Stimulated activated naive CD8-positive, alpha-beta T cell treated with anti-CD3 and anti-CD28 coated beads, Interleukin-15, Interleukin-2, amounts not matched to agents 100 ng/mL and 50 ng/mL, for 24 hours (primary cell): ENCODE measurements around the gene TTLL9.

ENCODE experiments used
- H3K27ac Mint-ChIP-seq: one replicate; pipeline ENCODE4 v1.8.0; 2021; ENCODE audit warnings: mild to moderate bottlenecking, mixed read lengths
- H3K27me3 Mint-ChIP-seq: one replicate; pipeline ENCODE4 v1.8.0; 2021; ENCODE audit warnings: mixed read lengths
- H3K36me3 Mint-ChIP-seq: one replicate; pipeline ENCODE4 v1.8.0; 2021; ENCODE audit warnings: low read depth, mixed read lengths
- H3K4me1 Mint-ChIP-seq: one replicate; pipeline ENCODE4 v1.8.0; 2021; ENCODE audit warnings: low read depth, mixed read lengths
- H3K4me3 Mint-ChIP-seq: one replicate; pipeline ENCODE4 v1.8.0; 2021; ENCODE audit warnings: mild to moderate bottlenecking, mixed read lengths
- H3K9me3 Mint-ChIP-seq: one replicate; pipeline ENCODE4 v1.8.0; 2021; ENCODE audit warnings: mixed read lengths

Gene TTLL9

DNA sequence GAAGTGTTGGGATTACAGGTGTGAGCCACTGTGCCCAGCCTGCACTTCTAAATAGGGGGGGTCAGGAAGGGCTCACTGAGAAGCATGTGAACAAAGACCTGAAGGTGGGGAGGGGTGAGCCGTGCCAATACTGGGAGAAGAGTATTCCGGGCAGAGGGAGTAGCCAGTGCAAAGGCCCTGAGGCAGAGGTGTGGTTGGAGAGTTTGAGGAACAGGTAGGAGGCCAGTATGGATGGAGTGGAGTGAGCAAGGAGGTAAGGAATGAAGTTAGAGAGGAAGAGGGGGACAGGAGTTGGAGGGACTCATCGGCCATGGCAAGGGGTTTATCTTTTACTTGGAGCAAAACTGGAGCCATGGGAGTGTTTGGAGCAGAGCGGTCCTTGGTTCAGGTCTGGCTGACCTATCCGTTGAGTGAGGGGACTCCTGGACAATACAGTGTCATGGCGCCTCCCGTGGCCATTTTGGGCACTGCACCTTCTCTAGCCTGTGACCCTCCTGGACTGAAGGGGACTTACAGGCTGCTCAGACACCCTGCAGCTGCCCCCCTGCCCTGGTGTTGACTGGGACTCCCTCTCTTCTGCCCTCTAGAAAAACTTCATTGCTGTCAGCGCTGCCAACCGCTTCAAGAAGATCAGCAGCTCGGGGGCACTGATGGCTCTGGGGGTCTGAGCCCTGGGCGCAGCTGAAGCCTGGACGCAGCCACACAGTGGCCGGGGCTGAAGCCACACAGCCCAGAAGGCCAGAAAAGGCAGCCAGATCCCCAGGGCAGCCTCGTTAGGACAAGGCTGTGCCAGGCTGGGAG is 37.1 kb upstream of the TTLL9 start:
- H3K27ac Mint-ChIP-seq: no peak overlapping the region
- peaks cover 10% of the 10 kb centered on the region for H3K4me1 Mint-ChIP-seq
- H3K27me3 Mint-ChIP-seq: no peaks in the 10 kb centered on the region
- no peaks in the 10 kb centered on the region for H3K36me3 Mint-ChIP-seq
- H3K9me3 Mint-ChIP-seq: no peaks in the 10 kb centered on the region
- no peak overlapping the region for H3K4me3 Mint-ChIP-seq

DNA sequence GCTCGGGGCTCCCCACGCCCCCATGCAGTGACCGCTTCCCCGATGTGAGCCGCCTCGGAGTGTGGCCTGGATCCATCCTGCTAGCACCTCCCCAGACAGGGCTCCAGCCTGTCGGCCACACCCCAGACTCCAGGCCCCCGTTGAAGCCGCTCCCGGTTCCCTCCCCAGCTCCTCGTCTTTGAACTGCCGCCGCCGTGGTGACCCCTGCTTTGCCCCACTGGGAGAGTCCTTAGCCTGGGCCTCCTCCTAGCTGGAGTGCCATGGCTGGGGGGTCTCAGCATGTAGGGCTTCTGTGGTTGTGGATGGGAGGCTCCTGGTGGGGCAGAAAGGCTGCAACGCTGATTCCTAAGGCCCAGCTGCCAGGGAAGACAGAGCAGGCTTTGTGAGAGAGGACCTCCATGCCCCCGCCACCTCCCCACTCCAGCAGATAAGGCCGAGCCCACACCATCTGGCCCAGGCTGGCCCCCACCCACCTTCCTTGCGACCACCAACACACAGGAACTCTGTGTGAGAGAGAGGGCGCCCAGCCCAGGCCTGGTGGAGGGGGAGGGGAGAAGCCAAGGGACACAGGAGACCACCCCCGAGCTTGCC is 36.4 kb upstream of the TTLL9 start:
- H3K9me3 Mint-ChIP-seq: no peaks in the 10 kb centered on the region
- no peak overlapping the region for H3K4me3 Mint-ChIP-seq
- H3K36me3 Mint-ChIP-seq: no peaks in the 10 kb centered on the region
- H3K27ac Mint-ChIP-seq: no peak overlapping the region
- no peaks in the 10 kb centered on the region for H3K27me3 Mint-ChIP-seq
- peaks cover 10% of the 10 kb centered on the region for H3K4me1 Mint-ChIP-seq

DNA sequence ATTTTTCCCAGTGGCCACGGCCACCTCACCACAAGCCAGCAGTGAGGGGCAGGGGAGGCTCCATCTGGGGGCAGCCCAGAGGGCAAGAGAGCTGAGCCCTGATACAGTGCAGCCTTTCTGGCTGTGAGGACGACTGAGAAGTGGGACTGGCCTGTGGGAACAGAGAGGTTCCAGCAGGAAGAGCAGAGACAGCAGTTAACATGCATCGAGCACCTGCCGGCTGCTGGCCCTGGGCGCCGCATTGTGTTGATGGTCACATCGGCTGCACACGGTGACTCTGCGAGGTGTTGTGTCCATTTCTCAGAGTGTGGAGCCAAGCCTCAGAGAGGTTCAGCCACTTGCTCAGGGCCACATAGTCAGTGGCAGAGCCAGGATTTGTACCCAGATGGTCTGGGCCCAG is 34.9 kb upstream of the TTLL9 start:
- Mint-ChIP-seq H3K9me3 (no peaks in the 10 kb centered on the region), H3K27ac (no peak overlapping the region), H3K4me1 (peaks cover 10% of the 10 kb centered on the region), H3K4me3 (no peak overlapping the region), H3K36me3 (no peaks in the 10 kb centered on the region), H3K27me3 (no peaks in the 10 kb centered on the region)

DNA sequence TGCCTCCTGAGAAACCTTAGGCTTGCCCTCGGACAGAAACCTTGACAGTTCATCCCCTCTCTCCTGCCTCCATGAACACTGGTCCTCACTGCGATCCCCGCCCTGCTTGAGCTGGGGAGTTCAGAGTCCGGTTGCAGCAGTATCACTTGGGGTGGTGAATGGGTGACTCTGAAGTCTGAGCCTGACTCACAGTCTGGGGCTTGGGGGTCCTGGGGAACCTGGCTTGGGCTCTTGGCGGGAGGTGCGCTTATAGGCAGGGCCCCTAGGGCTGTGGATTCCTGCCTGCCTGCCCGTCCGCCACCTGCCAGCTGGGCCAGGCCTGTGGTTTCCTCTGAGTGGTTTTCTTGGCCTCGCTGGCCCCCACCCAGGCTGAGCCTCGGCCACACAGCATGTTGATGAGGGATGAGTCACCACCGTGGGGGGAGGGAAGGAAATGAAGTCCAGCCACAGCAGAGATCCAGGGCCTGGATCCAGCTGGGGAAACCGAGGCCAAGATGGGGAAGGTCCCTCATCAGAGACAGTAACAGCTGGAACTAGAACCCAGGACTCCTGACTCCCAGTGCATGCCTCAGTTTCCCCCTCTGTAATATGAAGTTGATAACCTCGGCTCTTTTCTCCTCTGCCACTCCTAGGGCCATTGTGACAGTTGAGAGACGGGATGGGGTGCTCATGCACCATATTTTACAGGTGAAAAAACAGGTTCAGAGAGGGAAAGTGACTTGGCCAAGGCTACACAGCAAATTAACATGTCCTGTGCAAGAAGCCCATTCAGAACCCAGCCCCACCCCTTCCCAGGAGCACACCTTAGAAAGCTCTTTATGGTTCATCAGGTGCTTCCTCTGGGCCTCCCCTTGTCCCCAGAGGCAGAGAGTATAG is 34.2 kb upstream of the TTLL9 start:
- Mint-ChIP-seq H3K36me3 (no peaks in the 10 kb centered on the region), H3K4me1 (peaks cover 10% of the 10 kb centered on the region), H3K27me3 (no peaks in the 10 kb centered on the region), H3K9me3 (no peaks in the 10 kb centered on the region), H3K4me3 (no peak overlapping the region), H3K27ac (no peak overlapping the region)

DNA sequence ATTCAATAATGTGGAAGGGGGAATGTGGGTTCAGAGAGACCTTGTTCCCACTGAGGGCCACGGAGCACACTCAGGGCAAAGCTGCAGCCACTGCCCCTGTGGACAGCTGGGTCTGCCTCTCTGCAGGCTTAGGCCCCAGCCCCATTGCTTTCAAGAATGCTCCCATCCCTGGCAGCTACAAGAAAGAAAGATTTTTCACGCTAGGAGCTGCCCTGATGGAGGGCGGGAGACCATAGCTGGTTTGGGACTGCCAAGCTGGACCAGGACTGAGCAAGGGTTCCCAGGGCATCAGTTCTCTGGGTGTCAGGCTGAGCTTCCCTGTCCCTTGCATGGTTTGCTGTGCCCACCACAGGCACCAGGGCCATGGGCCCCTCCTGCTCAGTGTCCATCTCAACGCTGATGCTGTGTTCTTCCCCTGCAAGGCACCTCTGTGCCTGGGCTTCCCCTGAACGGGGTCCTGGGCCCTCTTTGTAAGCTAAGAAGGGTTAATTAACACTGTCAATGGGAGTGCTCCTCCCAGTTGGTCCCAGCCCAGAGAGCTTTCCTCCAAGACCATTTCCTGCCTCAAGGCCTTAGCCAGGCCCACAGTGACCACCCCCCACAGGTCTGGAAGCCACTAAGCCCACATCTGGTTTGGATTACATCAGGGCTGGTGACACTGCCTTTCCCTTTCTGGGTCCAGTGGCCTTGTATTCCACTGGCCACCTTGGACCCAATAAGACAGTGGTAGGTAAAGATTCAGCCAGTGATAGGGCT is 33.4 kb upstream of the TTLL9 start:
- no peaks in the 10 kb centered on the region for H3K27me3 Mint-ChIP-seq
- H3K4me3 Mint-ChIP-seq: no peak overlapping the region
- H3K36me3 Mint-ChIP-seq: no peaks in the 10 kb centered on the region
- no peaks in the 10 kb centered on the region for H3K9me3 Mint-ChIP-seq
- H3K27ac Mint-ChIP-seq: no peak overlapping the region
- peaks cover 10% of the 10 kb centered on the region for H3K4me1 Mint-ChIP-seq

DNA sequence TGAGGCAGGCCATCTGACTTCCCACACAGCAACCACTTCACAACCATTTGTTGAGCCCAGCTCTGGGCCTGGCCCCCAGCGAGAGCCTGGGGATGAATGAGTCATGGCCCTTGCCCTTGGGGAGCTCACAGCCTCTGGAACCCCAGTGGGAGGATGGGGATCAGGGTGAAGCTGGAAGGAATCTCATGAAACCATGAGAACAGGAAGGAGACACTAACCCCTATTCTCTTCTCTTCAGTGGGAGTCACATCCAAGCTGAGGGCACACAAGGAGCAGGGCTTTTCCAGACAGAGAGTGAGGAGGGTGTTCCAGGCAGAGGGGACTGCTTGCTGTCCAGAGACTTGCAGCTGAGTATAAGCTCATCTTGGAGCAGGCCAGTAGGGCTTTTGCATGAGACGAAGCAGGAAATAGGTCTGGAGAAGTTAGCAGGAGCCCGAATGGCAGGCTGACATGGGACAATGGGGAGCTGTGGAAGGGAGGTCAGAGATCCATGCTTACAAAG is 32.5 kb upstream of the TTLL9 start:
- H3K4me3 Mint-ChIP-seq: no peak overlapping the region
- no peaks in the 10 kb centered on the region for H3K27me3 Mint-ChIP-seq
- H3K36me3 Mint-ChIP-seq: no peaks in the 10 kb centered on the region
- H3K4me1 Mint-ChIP-seq: peaks cover 10% of the 10 kb centered on the region
- H3K27ac Mint-ChIP-seq: no peak overlapping the region
- no peaks in the 10 kb centered on the region for H3K9me3 Mint-ChIP-seq

DNA sequence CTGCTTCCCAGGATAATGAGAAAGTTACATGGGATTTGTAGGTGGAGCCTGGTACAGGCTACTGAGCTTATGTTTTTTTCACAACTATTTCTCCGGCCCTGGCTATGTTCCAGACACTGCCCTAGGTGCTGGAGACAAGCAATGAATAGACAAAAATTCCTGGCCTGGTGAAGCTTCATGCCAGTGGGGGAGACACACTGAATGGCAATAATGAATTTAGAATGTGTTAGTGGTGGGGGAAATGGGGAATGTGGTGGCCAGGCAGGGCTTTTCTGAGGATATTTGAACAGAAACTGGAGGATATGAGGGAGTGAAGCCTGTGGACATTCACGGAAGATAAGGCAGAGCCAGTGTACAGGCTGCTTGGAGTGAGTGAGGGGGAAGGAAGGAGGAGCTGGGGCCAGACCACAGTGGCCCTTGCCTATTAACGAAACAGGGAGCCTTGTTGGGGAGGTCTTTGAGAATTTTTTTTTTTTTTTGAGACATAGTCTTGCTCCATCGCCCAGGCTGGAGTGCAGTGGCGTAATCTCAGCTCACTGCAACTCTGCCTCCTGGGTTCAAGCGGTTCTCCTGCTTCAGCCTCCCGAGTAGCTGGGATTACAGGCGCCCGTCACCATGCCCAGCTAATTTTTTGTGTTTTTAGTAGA is 31.7 kb upstream of the TTLL9 start:
- Mint-ChIP-seq H3K4me3 (no peak overlapping the region), H3K27ac (no peak overlapping the region), H3K36me3 (no peaks in the 10 kb centered on the region), H3K27me3 (no peaks in the 10 kb centered on the region), H3K4me1 (peaks cover 10% of the 10 kb centered on the region), H3K9me3 (no peaks in the 10 kb centered on the region)

DNA sequence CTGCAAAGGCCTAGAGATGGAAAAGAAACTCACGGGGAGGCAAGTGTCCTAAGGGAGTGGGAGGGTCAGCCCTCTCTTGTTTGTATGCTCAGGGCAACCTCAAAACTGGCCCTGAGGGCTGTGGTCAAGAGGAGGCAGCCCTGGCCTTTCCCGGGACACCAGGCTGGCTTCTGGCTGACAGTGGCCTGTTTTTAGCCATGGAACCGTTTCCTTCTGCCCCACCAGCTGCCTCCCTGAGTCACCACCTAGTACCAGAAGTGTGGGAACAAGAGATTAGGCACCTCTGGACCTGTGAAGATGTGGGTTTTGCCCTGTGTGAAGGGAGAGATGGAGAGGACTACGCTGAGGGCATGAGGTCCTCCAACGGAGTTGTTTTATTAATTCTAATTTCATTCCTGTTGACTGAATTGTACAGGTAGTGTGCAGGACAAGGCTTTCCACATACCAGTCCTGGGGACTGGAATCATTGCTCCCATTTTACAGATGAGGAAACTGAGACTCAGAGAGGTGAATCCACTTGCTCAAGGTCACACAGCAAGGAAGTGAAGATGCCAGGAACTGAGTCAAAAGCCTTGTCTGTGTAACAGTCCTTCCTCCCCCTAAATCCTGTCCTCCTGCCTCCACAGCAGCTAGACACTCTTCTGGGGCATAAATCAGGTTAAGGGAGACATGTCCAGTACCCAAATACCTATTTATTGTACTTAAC is 30.5 kb upstream of the TTLL9 start:
- no peak overlapping the region for H3K27ac Mint-ChIP-seq
- H3K9me3 Mint-ChIP-seq: no peaks in the 10 kb centered on the region
- peaks cover 10% of the 10 kb centered on the region for H3K4me1 Mint-ChIP-seq
- no peak overlapping the region for H3K4me3 Mint-ChIP-seq
- no peaks in the 10 kb centered on the region for H3K36me3 Mint-ChIP-seq
- H3K27me3 Mint-ChIP-seq: no peaks in the 10 kb centered on the region

DNA sequence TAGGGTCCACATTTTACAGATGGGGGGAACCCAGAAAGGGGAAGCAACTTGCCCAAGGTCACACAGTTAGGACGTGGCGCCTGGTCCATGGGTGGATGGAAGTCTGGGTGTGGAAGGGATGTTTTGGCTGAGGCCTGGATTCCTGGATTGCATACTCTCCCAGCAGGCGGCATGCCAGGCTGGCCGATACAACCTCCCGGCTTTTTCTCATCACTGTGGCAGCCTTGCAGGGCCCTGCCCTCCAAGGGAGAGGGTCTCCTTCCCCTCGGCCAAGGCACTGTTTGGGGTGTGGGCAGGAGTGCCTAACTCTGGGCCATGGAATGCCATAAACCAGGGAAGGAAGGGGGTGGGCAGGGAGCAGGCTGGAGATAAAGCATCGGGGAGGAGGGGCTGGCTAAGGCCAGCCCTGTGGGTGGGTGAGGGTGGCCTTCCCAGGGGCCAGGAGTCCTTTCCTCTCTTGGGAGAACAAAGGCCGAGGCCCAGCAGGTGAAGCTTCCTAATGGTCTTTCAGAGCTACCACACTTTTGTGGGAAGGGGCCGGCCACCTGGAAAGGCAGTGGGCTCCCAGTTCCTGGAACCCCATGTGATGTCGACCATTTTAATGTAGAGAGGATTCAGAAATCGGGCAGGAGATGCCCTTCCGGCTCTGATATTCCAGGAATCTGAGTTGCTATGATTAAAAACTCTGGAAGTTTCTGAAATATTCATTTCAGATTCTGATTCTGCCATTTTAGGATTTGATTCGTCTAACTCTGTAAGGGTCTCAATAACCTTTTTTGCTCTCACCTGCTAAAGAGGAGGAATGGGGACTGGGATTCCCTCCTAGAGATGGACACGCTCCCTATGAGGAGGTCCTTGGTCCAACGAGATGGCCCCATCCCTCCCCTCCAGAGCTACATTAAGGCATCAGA is 29.3 kb upstream of the TTLL9 start:
- Mint-ChIP-seq H3K27ac (no peak overlapping the region), H3K4me1 (peaks cover 5% of the 10 kb centered on the region), H3K4me3 (no peak overlapping the region), H3K36me3 (no peaks in the 10 kb centered on the region), H3K9me3 (no peaks in the 10 kb centered on the region), H3K27me3 (no peaks in the 10 kb centered on the region)

DNA sequence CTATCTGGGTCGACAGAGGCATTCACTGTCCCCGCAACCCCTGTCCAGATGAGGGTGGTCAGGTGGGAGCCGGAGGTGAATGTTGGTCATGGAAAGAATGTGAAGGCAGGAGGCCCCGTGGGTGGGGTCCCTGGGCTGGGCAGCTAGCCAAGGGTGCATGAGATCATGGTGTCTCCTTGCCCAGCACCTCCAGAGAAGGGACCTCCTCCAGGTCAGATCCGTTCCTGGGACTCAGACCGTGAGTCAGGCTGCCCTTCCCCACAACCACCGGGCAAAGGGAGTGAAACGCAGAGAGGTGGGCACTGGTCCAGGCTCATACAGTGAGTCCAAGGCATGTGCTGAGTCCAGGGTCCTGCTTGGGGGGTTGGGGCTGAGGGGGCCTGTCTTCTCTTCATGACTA is 28.5 kb upstream of the TTLL9 start:
- H3K9me3 Mint-ChIP-seq: no peaks in the 10 kb centered on the region
- no peak overlapping the region for H3K27ac Mint-ChIP-seq
- H3K36me3 Mint-ChIP-seq: no peaks in the 10 kb centered on the region
- no peak overlapping the region for H3K4me3 Mint-ChIP-seq
- no peaks in the 10 kb centered on the region for H3K4me1 Mint-ChIP-seq
- no peaks in the 10 kb centered on the region for H3K27me3 Mint-ChIP-seq

DNA sequence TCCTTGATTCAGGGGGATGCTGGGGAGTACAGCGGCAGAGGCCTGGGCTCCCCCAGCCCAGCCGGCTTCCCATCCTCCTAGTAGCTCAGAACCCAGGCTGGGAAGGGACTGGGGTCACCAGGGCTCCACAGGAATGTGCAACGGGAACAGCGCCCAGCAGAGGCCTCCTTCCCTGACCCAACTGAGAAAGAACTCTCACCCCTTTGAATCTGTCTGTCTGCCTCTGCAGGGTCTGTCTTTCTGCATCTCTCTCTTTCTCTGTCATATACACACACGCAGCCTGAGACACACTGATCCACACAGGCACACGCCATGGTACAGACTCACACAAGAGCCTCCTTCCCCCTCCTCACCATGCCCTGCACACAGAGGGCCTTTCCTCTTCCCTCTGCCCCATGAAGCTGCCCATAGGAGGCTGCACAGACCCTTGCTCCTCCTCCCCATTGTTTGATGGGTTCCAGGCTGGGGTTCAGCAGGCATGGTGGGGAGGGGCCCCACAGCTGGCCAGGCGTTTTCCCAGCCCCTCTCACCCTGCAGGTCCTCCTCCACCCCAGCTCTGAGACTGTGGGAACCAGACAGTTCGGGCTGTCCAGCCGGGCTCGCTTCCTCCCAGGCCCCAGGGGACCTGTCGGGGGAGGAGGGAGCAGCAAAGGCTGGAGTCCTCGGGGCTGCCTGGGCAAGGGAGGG is 27.8 kb upstream of the TTLL9 start:
- H3K4me1 Mint-ChIP-seq: no peaks in the 10 kb centered on the region
- H3K4me3 Mint-ChIP-seq: no peak overlapping the region
- no peak overlapping the region for H3K27ac Mint-ChIP-seq
- no peaks in the 10 kb centered on the region for H3K27me3 Mint-ChIP-seq
- H3K9me3 Mint-ChIP-seq: no peaks in the 10 kb centered on the region
- H3K36me3 Mint-ChIP-seq: no peaks in the 10 kb centered on the region

DNA sequence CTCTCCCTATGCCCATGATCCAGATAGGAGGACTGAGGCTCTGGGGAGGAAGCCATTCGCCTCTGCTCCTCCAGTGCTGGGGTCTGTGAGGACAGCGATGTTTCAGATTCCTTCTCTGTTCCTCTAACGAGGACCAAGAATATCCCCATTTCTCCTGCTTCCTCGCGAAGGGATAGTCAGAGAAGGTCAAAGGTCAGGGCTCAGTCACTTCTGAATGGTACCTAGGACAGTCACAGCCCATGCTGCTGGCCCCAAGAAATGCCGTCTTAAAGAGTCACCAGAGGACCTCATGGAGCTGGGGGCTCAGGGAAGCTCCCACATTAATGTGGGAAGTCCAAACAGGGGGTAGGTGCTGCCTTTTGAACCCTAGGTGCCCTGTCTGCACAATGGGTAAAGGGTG is 27.1 kb upstream of the TTLL9 start:
- Mint-ChIP-seq H3K36me3 (no peaks in the 10 kb centered on the region), H3K27me3 (no peaks in the 10 kb centered on the region), H3K4me1 (no peaks in the 10 kb centered on the region), H3K9me3 (no peaks in the 10 kb centered on the region), H3K27ac (no peak overlapping the region), H3K4me3 (no peak overlapping the region)
